K562 (cell line): ENCODE results near the gene SLC22A23. TPM values are rescaled to one million over a fixed set of nuclear protein-coding genes. Genes with fewer than 3 reads are reported as not detected.

Source experiments
- BRCA1 ChIP-seq, 2 experiments: fragments of 450-650 bp in 1 of 2; sonication (generic) in 1 of 2; formaldehyde crosslinking in 1 of 2; IDR thresholded peaks; 2 replicates each; pipeline versions ENCODE4 v1.5.0 to v1.6.1; 2017 to 2020; ENCODE audit warnings: mild to moderate bottlenecking in 1 of 2, missing genetic modification reagents in 1 of 2
- FOXP1 ChIP-seq: sonication (generic); formaldehyde crosslinking; IDR thresholded peaks from 2 replicates; pipeline ENCODE4 v1.8.0; 2022; ENCODE audit warnings: mild to moderate bottlenecking, missing genetic modification reagents
- HCFC1 ChIP-seq: IDR thresholded peaks from 2 replicates; pipeline ENCODE4 v1.6.1; 2012; ENCODE audit warnings: low read depth, low read length, improper control_type of control experiment
- RNF219 ChIP-seq: fragments of 250-450 bp; sonication (Bioruptor Pico); IDR thresholded peaks from 2 replicates; pipeline ENCODE4 v1.5.0; 2022; ENCODE audit warnings: mild to moderate bottlenecking
- TFE3 ChIP-seq: fragments of 450-650 bp; formaldehyde crosslinking; IDR thresholded peaks from 2 replicates; pipeline ENCODE4 v1.4.0; 2020; ENCODE audit warnings: mild to moderate bottlenecking, mixed read lengths
- ZNF165 ChIP-seq: fragments of 250-450 bp; sonication (Bioruptor Pico); IDR thresholded peaks from 2 replicates; pipeline ENCODE4 v1.4.0; 2020; ENCODE audit warnings: borderline replicate concordance
- ZNF407 ChIP-seq: fragments of 450-650 bp; IDR thresholded peaks from 2 replicates; pipeline ENCODE4 v1.6.1; 2016; ENCODE audit warnings: low read depth
- polyA plus RNA-seq, 8 experiments: library from polyadenylated mRNA; depleted of rRNA in 4 of 8; stranded (reverse) in 5 of 8; unstranded in 3 of 8; fragments of >200 nt; fragmentation: Nextera tagmentation in 2 of 8; fragmentation: Illumina TruSeq in 1 of 8; extraction: Ambion mirVana in 2 of 8; extraction: Trizol in 1 of 8; gene quantifications; 2 replicates each; pipeline versions ENCODE4 v1.2.1 to v1.2.3, GENCODE V29; 2011 to 2014; ENCODE audit warnings: inconsistent platforms in 1 of 8, missing spikeins in 1 of 8
- total RNA-seq, 7 experiments: library from RNA; depleted of rRNA in 6 of 7; stranded (reverse); fragments of >200 nt in 6 of 7; fragmentation: Illumina TruSeq in 2 of 7; extraction: Trizol in 2 of 7; gene quantifications; 2 replicates each; pipeline versions ENCODE4 v1.2.1 to v1.2.3, GENCODE V29; 2011 to 2021; ENCODE audit warnings: low replicate concordance in 1 of 7

SLC22A23 gene
- total and polyA plus RNA-seq, 9 of the 15 experiments (the other 6 are each of a cell fraction or from before 2014, with no cell fraction given): 0.30 to 8.7 (median 2.5) TPM

- no peak for TF ChIP-seq ZNF407
- no peak for TF ChIP-seq BRCA1 (IDR thresholded peaks at IDR 0.05)
- TF ChIP-seq BRCA1 (CRISPR knock-in tag; IDR thresholded peaks at IDR 0.05): no peak
- no peak for TF ChIP-seq TFE3 (CRISPR knock-in tag)
- no peak; the same call in 1 of the 2 replicates for TF ChIP-seq HCFC1
- TF ChIP-seq ZNF165 (CRISPR knock-in tag): no peak
- no peak for TF ChIP-seq RNF219 (CRISPR knock-in tag)
- no peak for TF ChIP-seq FOXP1 (CRISPR knock-in tag)
Measured at GRCh38 chr6:3259491-3259958, 197.3 kb downstream of the SLC22A23 start (continued).
